ENCODE measurements around the gene ASB13. TPM values are rescaled to one million over a fixed set of nuclear protein-coding genes. Genes with fewer than 3 reads are reported as not detected.

The ASB13 gene
- total RNA-seq, 1 donor = 9.1 TPM

GRCh38 chr10:5609952-5610616 lies 56.3 kb downstream of the ASB13 start:
- DNase-seq (ENCODE audit: low read depth) = no peak
- no peak overlapping the region for H3K4me3 ChIP-seq (ENCODE audit: low read depth, low read length)
- TF ChIP-seq, protein P1, sequence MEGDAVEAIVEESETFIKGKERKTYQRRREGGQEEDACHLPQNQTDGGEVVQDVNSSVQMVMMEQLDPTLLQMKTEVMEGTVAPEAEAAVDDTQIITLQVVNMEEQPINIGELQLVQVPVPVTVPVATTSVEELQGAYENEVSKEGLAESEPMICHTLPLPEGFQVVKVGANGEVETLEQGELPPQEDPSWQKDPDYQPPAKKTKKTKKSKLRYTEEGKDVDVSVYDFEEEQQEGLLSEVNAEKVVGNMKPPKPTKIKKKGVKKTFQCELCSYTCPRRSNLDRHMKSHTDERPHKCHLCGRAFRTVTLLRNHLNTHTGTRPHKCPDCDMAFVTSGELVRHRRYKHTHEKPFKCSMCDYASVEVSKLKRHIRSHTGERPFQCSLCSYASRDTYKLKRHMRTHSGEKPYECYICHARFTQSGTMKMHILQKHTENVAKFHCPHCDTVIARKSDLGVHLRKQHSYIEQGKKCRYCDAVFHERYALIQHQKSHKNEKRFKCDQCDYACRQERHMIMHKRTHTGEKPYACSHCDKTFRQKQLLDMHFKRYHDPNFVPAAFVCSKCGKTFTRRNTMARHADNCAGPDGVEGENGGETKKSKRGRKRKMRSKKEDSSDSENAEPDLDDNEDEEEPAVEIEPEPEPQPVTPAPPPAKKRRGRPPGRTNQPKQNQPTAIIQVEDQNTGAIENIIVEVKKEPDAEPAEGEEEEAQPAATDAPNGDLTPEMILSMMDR (IDR thresholded peaks at IDR 0.05; ENCODE audit: insufficient read depth, low read depth, low read length) = no peak

- TF ChIP-seq, protein P1 (IDR thresholded peaks at IDR 0.05; ENCODE audit: insufficient read depth, low read depth, low read length) = no peak
- H3K4me3 ChIP-seq (ENCODE audit: low read depth, low read length) = no peak overlapping the region
- no peak for DNase-seq (ENCODE audit: low read depth)
Observed at GRCh38 chr10:5608608-5609220, 57.7 kb downstream of the ASB13 start.

GRCh38 chr10:5607594-5607993 lies 58.8 kb downstream of the ASB13 start:
- TF ChIP-seq, protein P1 (IDR thresholded peaks at IDR 0.05; ENCODE audit: insufficient read depth, low read depth, low read length) = no peak
- DNase-seq (ENCODE audit: low read depth) = no peak
- H3K4me3 ChIP-seq (ENCODE audit: low read depth, low read length) = no peak overlapping the region

- no peak for DNase-seq (ENCODE audit: low read depth)
- H3K4me3 ChIP-seq (ENCODE audit: low read depth, low read length) = no peak overlapping the region
- TF ChIP-seq, protein P1 (IDR thresholded peaks at IDR 0.05; ENCODE audit: insufficient read depth, low read depth, low read length) = no peak
Observed at GRCh38 chr10:5606864-5607263, 59.5 kb downstream of the ASB13 start.

DNA sequence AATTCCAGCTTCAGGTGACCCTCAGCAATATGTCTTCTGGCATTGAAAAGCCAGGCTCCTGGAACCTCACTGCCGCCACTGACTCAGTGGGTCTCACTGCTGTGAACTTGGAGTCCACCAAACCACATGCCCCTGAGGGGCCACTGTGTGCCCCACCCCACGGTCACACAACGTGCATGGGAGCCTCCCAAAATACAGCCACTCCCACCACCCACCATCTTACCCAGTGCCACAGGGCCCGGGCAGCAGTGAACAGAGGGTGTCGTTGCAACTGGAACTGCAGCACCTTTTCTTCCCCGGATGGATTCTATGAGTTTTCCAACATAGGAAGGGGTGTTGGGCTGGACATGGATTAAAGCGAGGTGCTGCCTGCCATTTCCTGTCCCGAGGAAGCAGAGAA lies 60.1 kb downstream of the ASB13 start:
- no peak for DNase-seq (ENCODE audit: low read depth)
- TF ChIP-seq, protein P1 (IDR thresholded peaks at IDR 0.05; ENCODE audit: insufficient read depth, low read depth, low read length) = no peak
- no peak overlapping the region for H3K4me3 ChIP-seq (ENCODE audit: low read depth, low read length)

GRCh38 chr10:5604961-5605360 lies 61.4 kb downstream of the ASB13 start:
- no peak for DNase-seq (ENCODE audit: low read depth)
- TF ChIP-seq, protein P1 (IDR thresholded peaks at IDR 0.05; ENCODE audit: insufficient read depth, low read depth, low read length) = no peak
- H3K4me3 ChIP-seq (ENCODE audit: low read depth, low read length) = no peak overlapping the region

Data from fibroblast of villous mesenchyme (primary cell).